PFSK-1 (cell line): ENCODE results near the gene EMX1.
A peak's percentile ranks its signal among the peaks of the same experiment; 100 is the strongest.

Source experiments
- FOXP2 ChIP-seq: optimal IDR thresholded peaks from 2 replicates; pipeline ENCODE3; 2011; ENCODE audit warnings: borderline replicate concordance, control low read depth, inconsistent platforms; ENCODE audit not compliant: insufficient read depth; ENCODE audit errors: extremely low read length, extremely low read depth
- POLR2AphosphoS5 ChIP-seq: IDR thresholded peaks from 2 replicates; pipeline ENCODE4 v1.6.1; 2012; ENCODE audit warnings: low read depth, mild to moderate bottlenecking, control low read depth, low read length, moderate library complexity
- REST ChIP-seq, 2 experiments: IDR thresholded peaks; 2 replicates each; pipeline versions ENCODE4 v1.6.1 to v1.8.0; 2011 to 2012; ENCODE audit warnings: low read depth in 2 of 2, low read length in 2 of 2, control low read depth in 1 of 2, inconsistent platforms in 1 of 2, mild to moderate bottlenecking in 1 of 2, moderate library complexity in 1 of 2; ENCODE audit not compliant: insufficient read depth in 1 of 2
- SIN3A ChIP-seq: IDR thresholded peaks from 2 replicates; pipeline ENCODE4 v1.6.1; 2012; ENCODE audit warnings: mild to moderate bottlenecking, low read length, moderate library complexity, borderline replicate concordance; ENCODE audit not compliant: insufficient read depth
- TAF1 ChIP-seq: IDR thresholded peaks from 2 replicates; pipeline ENCODE4 v1.6.1; 2012; ENCODE audit warnings: low read length, control low read depth, borderline replicate concordance; ENCODE audit not compliant: insufficient read depth

Gene EMX1

GRCh38 chr2:72887032-72887739, 30.1 kb upstream of the EMX1 start, which contains the start of gene SPR:
TSS of gene SPR (plus strand) at chr2:72887408. CDS start at chr2:72887433, 25 bp downstream.
- TF ChIP-seq SIN3A = no peak
- TF ChIP-seq TAF1 = no peak
- no peak for TF ChIP-seq FOXP2
- no peak for TF ChIP-seq POLR2AphosphoS5
- TF ChIP-seq REST (IDR thresholded peaks at IDR 0.05; ENCODE audit: insufficient read depth in 1 of 2, low read depth in 2 of 2, low read length in 2 of 2) = no peak

GRCh38 chr2:72887740-72888437, 29.4 kb upstream of the EMX1 start:
- TF ChIP-seq REST (IDR thresholded peaks at IDR 0.05; ENCODE audit: insufficient read depth in 1 of 2, low read depth in 2 of 2, low read length in 2 of 2) (peak; percentile 16 to 61; a peak in 1 of 4 replicates), SIN3A (no peak), FOXP2 (no peak)

GRCh38 chr2:72888438-72889202, 28.7 kb upstream of the EMX1 start:
- no peak for TF ChIP-seq SIN3A
- TF ChIP-seq FOXP2 = no peak
- no peak for TF ChIP-seq TAF1
- no peak for TF ChIP-seq POLR2AphosphoS5
- no peak for TF ChIP-seq REST (IDR thresholded peaks at IDR 0.05; ENCODE audit: insufficient read depth in 1 of 2, low read depth in 2 of 2, low read length in 2 of 2)

GRCh38 chr2:72889991-72890390, 27.3 kb upstream of the EMX1 start:
- no peak for TF ChIP-seq SIN3A
- TF ChIP-seq FOXP2 = no peak
- TF ChIP-seq REST (IDR thresholded peaks at IDR 0.05; ENCODE audit: insufficient read depth in 1 of 2, low read depth in 2 of 2, low read length in 2 of 2) = no peak
- TF ChIP-seq TAF1 = no peak
- TF ChIP-seq POLR2AphosphoS5 = no peak
